Stimulated activated CD8-positive, alpha-beta memory T cell treated with anti-CD3 and anti-CD28 coated beads, Interleukin-7, amount 100 ng/mL, for 1 hour (primary cell): Measurements from ENCODE around the gene OR1F1.

Experiments
- DNase-seq, 2 donors: peaks; one replicate each; pipeline ENCODE4 v3.0.0-alpha.2; 2020; ENCODE audit warnings: low read depth in 2 of 2

The OR1F1 gene

DNA sequence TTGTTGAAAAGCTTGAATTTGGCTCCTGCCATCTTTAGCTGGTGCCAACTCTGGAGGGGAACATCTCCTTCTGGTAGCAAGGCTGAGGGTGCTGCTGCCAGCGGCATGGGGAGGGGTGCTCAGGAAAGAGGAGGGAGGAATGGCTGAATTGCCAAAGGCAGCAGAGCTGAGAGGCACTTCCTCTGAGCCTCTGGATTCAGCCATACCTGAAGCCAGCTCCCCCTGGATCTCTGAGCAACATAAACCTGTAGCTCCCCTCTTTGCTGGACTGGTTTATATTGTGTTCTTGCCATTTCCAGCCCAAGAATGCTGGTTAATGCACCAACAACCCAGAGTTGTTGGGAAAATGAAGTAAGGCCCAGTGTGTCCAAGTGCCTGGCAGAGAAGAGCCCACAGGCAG lies 61.0 kb downstream of the OR1F1 start:
- DNase-seq: no peak

DNA sequence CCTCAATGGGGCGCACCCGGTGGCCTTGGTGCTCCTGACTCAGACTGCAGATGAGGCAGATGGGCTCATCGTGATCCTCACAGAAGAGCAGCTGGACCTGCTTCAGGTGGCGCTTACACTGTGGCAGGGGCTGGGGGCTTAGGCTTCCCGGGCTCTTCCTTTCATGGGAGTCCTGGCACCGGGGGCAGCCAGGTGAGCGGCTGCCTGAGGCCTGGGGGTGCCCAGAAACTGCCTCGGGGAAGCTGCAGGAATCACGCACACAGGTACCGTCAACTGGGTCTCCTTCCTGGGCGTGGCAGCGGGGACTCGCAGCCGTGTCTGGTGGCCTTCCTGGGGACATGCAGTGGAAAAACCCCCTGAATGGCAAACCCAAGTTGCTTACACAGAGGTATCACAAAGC lies 61.4 kb downstream of the OR1F1 start:
- no peak for DNase-seq

DNA sequence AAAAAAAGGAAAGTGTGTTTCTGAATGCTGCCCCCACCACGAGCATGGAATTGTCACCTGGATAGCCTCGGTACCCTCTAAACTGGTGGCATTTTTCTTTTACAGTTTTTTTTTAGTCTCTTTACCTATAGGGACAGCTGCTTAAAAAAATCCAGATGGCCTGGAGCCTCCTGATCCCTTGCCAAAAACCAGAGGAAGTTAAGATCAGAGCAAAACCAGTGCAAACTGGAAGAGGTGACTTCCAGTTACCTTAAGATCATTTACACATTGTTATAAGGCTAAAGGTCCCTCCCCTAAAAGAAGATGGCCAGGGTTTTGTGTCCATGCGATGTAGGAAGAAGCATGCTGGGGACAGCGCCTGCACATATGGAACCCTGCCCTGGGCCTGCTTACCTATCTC lies 65.0 kb downstream of the OR1F1 start:
- DNase-seq: no peak

DNA sequence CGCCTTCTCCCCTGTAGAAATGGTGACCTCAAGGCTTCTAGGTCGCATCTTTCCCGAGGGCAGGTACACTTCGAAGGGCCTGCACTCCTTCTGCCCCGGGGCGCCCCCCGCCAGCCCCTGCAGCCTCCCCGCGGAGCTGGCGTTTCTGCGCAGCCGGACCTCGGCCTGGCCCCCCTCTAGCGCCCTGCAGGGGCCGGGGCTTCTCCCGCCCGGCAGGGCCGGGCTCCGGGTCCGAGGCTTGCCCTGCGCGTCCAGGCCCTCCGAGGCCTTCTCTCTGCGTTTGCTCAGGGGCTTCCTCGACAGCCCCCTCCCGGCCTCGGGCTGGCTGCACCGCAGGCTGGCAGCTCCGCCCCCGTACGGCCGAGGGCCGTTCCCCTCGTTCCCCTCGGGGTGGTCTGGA lies 66.3 kb downstream of the OR1F1 start:
- no peak for DNase-seq
